NCI-H345 (cell line): ENCODE data around the gene LRMDA.

Source experiments
- DNase-seq: peaks from one replicate; lab custom pipeline; 2025; lab: John Stamatoyannopoulos, UW

Gene LRMDA

GRCh38 chr10:76172020-76172419 is 740.6 kb downstream of the LRMDA start:
- peak; percentile 83 for DNase-seq

GRCh38 chr10:76175533-76176165 is 744.2 kb downstream of the LRMDA start:
- peak; percentile 48 for DNase-seq

DNA sequence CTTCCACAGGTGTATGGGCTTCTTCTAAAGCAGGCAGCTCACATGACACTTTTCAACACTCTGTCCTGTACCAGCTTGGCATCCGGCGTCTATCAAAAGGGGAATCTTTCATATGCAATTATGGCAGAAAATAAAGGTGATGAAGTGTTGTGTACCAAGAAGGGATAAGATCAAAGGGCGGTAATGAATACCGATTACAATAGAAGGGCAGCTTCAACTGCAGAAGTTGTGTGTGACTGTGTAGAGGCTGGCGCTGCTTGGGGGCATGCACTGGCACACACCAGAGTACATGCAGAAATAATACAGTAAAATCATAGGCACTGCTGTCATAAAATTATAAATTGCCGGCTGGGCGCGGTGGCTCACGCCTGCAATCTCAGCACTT is 744.7 kb downstream of the LRMDA start:
- DNase-seq, result no peak

DNA sequence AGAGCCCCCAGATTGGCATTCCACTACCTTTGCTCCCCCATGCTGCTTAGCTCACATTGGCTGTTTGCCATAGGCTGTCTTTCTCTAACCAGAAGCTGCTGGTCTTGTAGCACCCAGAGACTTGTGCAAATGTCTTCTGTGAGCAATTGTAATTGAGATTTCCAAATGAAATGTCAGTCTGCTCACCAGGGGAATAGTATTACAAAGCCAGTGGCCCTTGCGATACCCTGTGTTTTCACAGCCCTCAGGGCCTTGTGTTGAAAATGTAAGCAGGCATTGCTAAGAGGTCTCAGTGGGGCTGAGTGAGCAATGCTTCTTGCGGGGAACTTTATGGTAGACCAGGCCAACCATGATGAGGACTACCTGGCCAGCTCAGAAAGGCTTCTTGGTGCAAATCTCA is 746.5 kb downstream of the LRMDA start:
- peak; percentile 45 for DNase-seq

GRCh38 chr10:76178532-76179292 is 747.3 kb downstream of the LRMDA start:
- DNase-seq, result no peak

- DNase-seq, result no peak
These were observed 748.4 kb downstream of the LRMDA start for GRCh38 chr10:76179806-76180205.

DNA sequence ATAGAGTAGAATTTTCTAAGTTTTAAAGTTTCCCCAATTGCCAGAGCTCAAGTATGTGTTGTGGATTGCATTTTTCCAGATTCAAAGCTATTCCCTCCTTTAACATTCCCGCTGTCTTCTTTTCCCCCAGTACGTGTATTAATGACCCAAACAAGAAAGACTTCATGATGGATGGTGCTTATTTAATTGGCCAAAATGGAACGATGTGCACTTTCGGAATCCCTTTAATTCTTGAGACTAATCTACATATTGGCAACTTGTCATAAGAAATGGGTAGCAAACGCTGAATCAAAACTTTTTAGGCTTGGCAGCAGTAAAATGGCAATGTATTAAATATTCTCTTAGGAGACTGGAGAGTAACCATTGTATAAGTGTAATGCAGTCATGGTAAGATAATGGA is 753.2 kb downstream of the LRMDA start:
- DNase-seq, result no peak

- DNase-seq, result no peak
These were observed 754.3 kb downstream of the LRMDA start for GRCh38 chr10:76185471-76186301.

DNA sequence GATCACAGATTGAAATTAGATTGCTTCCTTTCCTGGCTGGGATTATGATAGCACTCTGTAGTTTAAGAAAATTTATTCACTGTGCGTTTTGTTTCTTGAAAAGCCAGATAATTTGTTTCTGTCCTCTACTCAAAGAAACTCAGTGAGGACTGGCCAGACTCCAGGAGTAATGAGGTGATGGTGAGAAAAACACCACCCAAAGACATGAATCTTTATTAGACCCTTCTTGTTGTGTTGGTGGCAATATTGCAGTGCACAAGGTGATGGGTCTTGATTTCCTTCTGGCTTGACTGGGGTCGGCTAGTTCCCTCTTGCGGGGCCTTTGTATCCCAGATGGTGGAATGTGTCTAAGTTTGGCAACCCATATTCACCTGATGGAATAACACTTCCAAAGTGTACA is 756.8 kb downstream of the LRMDA start:
- no peak for DNase-seq

- peak; percentile 34 for DNase-seq
These were observed 759.3 kb downstream of the LRMDA start for GRCh38 chr10:76190634-76191270.

GRCh38 chr10:76191336-76191735 is 759.9 kb downstream of the LRMDA start:
- no peak for DNase-seq

DNA sequence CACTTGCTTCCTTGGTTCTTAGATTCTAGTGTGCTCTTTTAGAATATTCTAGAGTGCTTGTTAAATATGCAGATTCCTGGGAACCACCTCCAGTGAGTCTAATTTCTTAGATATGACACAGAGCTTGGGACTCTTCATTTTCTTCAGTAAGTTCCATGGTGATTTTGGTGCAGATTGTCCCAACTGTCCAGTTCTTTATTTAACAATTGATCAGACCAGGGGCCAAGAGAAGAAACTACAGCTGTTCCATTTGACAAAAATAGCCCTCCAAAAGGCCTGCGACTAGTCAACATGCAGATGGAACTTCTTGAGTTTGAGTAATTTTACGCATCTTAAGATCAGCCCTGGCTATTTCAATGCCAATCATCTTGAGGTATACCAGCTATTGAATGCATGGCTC is 760.7 kb downstream of the LRMDA start:
- no peak for DNase-seq

DNA sequence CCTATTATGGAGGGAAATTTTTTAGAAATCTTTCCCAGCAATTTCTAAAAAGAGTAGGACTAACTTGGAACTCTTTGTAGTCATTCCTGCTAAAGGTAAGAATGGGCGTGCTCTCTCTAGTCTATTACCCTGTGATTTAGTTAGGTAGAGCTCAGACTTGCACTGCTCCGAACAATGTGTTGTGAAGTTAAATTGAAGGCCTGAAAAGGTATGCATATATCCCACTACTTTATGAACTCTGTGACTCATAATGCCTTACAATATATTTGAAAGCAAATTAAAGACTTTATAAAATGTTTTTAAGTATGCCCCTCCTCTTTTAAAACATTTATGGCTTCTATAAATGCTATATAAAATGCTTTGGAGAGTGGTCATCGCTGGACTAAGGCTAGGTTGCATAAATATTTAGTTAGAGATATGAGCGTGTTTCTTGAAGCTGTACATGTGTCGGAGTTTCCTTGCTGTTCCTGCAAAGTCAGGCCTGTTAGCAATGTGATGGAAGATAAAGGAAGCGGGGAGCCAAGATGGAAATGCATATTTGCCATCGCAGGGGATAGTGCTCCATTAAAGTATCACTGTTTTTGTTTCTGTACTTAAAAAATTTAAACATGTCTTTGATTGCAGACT is 761.4 kb downstream of the LRMDA start:
- DNase-seq, result no peak

DNA sequence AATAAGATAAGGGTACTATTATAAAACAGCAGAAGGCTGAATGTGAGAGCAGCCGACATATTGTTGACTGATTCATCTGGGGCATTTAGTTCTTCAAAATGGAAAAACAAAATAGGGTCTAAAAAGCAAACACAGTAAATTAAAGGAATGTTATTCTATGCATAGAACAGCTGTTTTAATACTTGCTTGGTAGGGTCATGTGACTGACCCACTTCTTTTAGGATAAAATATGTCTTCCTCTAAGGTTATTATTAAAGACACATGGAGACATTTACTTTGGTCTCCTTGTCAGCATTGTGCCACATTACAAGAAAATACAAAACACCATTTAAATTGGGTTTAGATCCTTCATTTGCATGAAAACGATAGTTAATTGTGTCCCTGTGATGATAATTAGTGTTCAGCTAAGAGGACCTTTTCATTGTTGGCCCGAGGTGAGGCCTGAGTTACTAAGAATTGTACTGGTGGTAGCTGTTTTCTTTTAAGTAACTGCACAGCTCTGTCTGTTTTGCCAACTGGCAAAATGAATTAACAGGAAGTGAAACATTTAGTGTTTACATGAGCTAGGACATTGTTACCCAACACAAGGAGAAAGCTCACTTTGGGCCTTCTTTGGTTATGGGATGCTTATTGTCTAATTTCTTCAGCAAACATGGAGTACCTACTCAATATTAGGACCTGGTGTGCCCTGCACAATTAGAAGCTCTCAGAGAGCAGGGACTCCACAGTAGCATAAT is 764.4 kb downstream of the LRMDA start:
- DNase-seq, result no peak

GRCh38 chr10:76197293-76197692 is 765.9 kb downstream of the LRMDA start:
- DNase-seq, result no peak

DNA sequence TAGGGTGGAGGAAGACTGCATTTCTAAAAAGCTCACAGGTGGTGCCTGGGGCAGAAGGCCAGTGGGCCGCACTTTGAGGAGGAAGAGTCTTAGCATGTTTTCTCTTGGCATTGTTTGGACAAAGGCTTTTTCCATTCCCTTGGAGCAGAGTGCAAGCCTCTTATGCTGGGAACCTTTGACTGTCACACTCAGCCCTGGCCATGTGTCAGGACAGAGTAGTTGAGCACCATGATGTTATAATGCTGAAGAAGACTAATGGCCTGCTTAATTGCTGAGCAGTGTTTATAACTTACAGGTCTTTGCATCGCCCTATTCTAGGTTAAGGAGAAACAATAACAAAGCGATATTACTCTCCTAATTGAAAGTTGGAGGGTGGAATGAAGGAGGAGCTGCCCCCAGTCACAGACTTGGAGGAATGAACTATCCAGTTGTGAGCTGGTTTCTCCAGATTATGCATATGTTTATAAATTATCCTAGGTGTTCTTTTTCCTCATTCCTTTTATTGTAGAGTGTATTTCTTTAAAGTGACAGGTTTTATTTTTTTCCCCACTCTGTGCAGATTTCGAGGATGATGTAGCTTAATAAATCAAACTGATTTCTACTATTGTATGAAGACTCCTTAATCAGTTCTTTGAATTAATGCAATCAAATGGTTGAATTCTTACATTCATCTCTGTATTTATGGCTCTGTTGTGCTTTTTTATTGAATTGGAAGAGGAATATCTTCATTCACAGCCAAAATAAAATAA is 767.0 kb downstream of the LRMDA start:
- no peak for DNase-seq

DNA sequence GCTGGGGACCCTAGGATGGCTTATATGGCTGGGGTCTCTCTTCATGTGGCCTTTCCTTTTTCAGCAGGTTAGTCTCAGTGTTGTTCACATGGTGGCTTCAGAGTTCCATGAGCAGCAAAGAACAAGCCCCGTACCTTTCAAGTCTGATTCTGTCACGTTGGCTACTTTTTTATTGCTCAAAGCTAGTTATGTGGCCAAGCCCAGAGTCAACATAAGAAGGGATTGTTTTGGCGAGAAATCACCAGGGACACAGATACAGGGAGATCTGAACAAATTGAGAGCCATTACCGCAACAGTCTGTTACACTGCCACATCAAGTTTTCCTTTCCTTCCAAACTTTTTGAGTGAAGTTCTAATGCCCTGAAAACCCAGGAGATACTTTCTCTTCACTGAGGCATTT is 770.5 kb downstream of the LRMDA start:
- DNase-seq, result no peak

- no peak for DNase-seq
These were observed 771.4 kb downstream of the LRMDA start for GRCh38 chr10:76202777-76203176.

DNA sequence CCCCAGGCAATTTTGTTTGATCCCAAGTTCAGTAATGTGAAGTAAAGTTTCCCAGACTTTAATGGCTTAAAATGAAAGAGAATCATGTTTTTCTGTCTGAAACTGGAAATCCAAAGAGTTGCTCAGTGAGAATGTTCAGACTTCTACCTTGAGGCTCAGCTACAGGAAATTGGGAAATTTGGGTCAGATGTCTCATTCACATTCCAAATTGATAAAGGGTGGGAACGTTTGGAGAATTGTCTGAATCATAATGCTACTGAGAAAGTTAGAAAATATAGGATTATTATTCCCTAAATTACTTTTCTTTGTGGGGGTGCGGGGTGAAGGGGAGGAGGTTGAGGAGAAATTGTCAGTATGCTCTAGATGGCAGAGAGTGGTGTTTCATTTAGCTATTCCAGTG is 773.9 kb downstream of the LRMDA start:
- no peak for DNase-seq

GRCh38 chr10:76206797-76207352 is 775.5 kb downstream of the LRMDA start:
- DNase-seq, result no peak
